ENCODE results near the gene LHPP. TPM values are rescaled to one million over a fixed set of nuclear protein-coding genes. Genes with fewer than 3 reads are reported as not detected.
A peak's percentile ranks its signal among the peaks of the same experiment; 100 is the strongest.

LHPP gene, protein sequence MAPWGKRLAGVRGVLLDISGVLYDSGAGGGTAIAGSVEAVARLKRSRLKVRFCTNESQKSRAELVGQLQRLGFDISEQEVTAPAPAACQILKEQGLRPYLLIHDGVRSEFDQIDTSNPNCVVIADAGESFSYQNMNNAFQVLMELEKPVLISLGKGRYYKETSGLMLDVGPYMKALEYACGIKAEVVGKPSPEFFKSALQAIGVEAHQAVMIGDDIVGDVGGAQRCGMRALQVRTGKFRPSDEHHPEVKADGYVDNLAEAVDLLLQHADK
- polyA plus RNA-seq (2013, experiment 1 of 2), result 11.3 TPM
- polyA plus RNA-seq (2013, experiment 2 of 2), result 11.0 TPM

- H3K18ac ChIP-seq (ENCODE audit: low read depth in 1 of 2, low read length in 2 of 2), result peak within 1 kb of the TSS; percentile 95 to 100
- H3K9me3 ChIP-seq (ENCODE audit: control insufficient read depth, low read length), result no peaks in the 10 kb centered on the region
- peak within 1 kb of the TSS in 1 of 2 experiments; percentile 97 for H3K14ac ChIP-seq (ENCODE audit: low read length in 2 of 2)
- peak within 1 kb of the TSS; percentile 96 for H2BK120ac ChIP-seq (ENCODE audit: low read depth, low read length)
- 6% methylated on average over 73 of the region's 81 CpGs for WGBS
- H2AK5ac ChIP-seq (ENCODE audit: low read length, severe bottlenecking), result no peak within 1 kb of the TSS
- peak within 1 kb of the TSS in 1 of 2 experiments; percentile 80 for H2BK12ac ChIP-seq (ENCODE audit: low read length in 2 of 2)
- H2AFZ ChIP-seq (ENCODE audit: low read depth, low read length), result peak within 1 kb of the TSS; percentile 100
- H3K4ac ChIP-seq (ENCODE audit: low read depth in 1 of 2, low read length in 2 of 2), result peak within 1 kb of the TSS in 1 of 2 experiments; percentile 96
- H3K27ac ChIP-seq (ENCODE audit: low read length, poor library complexity, severe bottlenecking), result no peak within 1 kb of the TSS
- DNase-seq, result peak; percentile 71
- H3K36me3 ChIP-seq (ENCODE audit: control insufficient read depth in 1 of 2, insufficient read depth in 2 of 2, low read depth in 1 of 2, low read length in 2 of 2), result no peaks in the 10 kb centered on the region
- H4K91ac ChIP-seq (ENCODE audit: low read length), result peak within 1 kb of the TSS; percentile 99
- peaks cover 7% of the 10 kb centered on the region for H3K4me1 ChIP-seq (ENCODE audit: control insufficient read depth, insufficient read depth, low read depth, low read length)
- H3K9ac ChIP-seq (ENCODE audit: low read length), result peak within 1 kb of the TSS; percentile 83
- H3K4me2 ChIP-seq (ENCODE audit: low read length, poor library complexity, severe bottlenecking), result peak within 1 kb of the TSS; percentile 94
- peak within 1 kb of the TSS; percentile 97 for H2BK15ac ChIP-seq (ENCODE audit: low read depth, poor library complexity, severe bottlenecking)
- H3K79me1 ChIP-seq (replicated peaks; ENCODE audit: low read length, poor library complexity, severe bottlenecking), result peaks cover 12% of the 10 kb centered on the region
- peak within 1 kb of the TSS; percentile 95 for H4K8ac ChIP-seq (ENCODE audit: low read length)
- H2BK5ac ChIP-seq (ENCODE audit: low read depth, low read length, poor library complexity, severe bottlenecking), result peak within 1 kb of the TSS; percentile 69
- peak within 1 kb of the TSS; percentile 93 to 99 for H3K4me3 ChIP-seq (ENCODE audit: insufficient read depth in 1 of 2, low read depth in 1 of 2, low read length in 2 of 2)
- H3K23ac ChIP-seq (ENCODE audit: low read length in 2 of 2), result no peak within 1 kb of the TSS
- peaks cover 0 to 10% of the 10 kb centered on the region in 2 experiments for H3K27me3 ChIP-seq (ENCODE audit: control insufficient read depth in 1 of 2, insufficient read depth in 1 of 2, low read length in 2 of 2)
Measured at GRCh38 chr10:124461642-124462347, at the start of gene LHPP. Gene LHPP (plus strand): TSS chr10:124461823. CDS start chr10:124461863, 40 bp downstream.

DNA sequence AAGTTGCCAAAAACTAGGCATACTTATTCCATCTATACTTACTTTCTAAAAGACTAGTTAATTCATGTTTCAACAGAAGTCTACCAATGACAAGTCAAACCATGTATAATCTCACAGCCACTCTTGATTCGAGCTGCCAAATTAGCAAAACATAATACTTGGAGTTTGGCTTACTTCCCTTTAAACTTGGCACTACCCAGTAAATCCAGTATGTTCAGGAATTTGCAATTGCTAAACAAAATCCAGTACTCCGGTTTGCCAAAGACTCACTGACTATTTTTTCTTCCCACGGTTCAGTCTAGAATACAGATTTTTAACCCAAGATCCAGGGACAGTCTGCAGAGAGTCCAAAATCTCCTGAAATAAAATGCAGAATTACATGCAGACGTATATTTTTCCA lies 47.5 kb upstream of the LHPP start:
- no peak overlapping the region for H2BK5ac ChIP-seq (ENCODE audit: low read depth, low read length, poor library complexity, severe bottlenecking)
- 93% methylated on average over 4 of the region's 4 CpGs for WGBS

DNA sequence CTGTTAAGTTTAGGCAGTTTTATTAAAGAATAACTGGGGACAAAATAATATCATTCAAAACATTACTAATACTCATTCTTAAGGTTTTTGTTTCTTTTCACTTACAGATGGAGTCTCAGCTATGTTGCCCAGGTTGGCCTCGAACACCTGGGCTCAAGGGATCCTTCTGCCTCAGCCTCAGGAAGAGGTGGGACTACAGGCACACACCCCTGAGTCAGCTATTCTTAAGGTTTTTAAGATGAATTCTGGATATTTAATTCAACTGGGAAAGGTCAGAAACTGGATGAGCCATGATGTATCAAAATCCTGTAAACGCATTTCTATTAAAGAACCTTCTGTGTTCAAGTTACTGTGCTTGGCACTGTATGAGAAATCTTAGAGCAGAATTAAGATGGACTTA lies 46.4 kb upstream of the LHPP start:
- Histone ChIP-seq H2BK120ac (ENCODE audit: low read depth, low read length) (no peak overlapping the region), H4K8ac (ENCODE audit: low read length) (no peak overlapping the region), H3K27ac (ENCODE audit: low read length, poor library complexity, severe bottlenecking) (no peak overlapping the region), H2BK5ac (ENCODE audit: low read depth, low read length, poor library complexity, severe bottlenecking) (no peak overlapping the region), H3K36me3 (ENCODE audit: control insufficient read depth in 1 of 2, insufficient read depth in 2 of 2, low read depth in 1 of 2, low read length in 2 of 2) (peaks cover 6 to 19% of the 10 kb centered on the region in 2 experiments), H3K27me3 (ENCODE audit: control insufficient read depth in 1 of 2, insufficient read depth in 1 of 2, low read length in 2 of 2) (peaks cover under 1 to 3% of the 10 kb centered on the region in 2 experiments), H4K91ac (ENCODE audit: low read length) (no peak overlapping the region), H2BK12ac (ENCODE audit: low read length in 2 of 2) (no peak overlapping the region), H3K4ac (ENCODE audit: low read depth in 1 of 2, low read length in 2 of 2) (no peak overlapping the region), H3K4me3 (ENCODE audit: insufficient read depth in 1 of 2, low read depth in 1 of 2, low read length in 2 of 2) (peak overlapping the region in 1 of 2 experiments; percentile 30), H3K79me1 (replicated peaks; ENCODE audit: low read length, poor library complexity, severe bottlenecking) (peaks cover 7% of the 10 kb centered on the region), H3K23ac (ENCODE audit: low read length in 2 of 2) (no peak overlapping the region), H2BK15ac (ENCODE audit: low read depth, poor library complexity, severe bottlenecking) (no peak overlapping the region), H3K18ac (ENCODE audit: low read depth in 1 of 2, low read length in 2 of 2) (no peak overlapping the region), H2AK5ac (ENCODE audit: low read length, severe bottlenecking) (no peak overlapping the region), H3K9me3 (ENCODE audit: control insufficient read depth, low read length) (no peaks in the 10 kb centered on the region), H2AFZ (ENCODE audit: low read depth, low read length) (no peak overlapping the region), H3K4me1 (ENCODE audit: control insufficient read depth, insufficient read depth, low read depth, low read length) (peaks cover 3% of the 10 kb centered on the region), H3K4me2 (ENCODE audit: low read length, poor library complexity, severe bottlenecking) (no peak overlapping the region), H3K14ac (ENCODE audit: low read length in 2 of 2) (no peak overlapping the region), H3K9ac (ENCODE audit: low read length) (peak overlapping the region; percentile 10)
- no peak for DNase-seq
- 90% methylated on average over 1 of the region's 2 CpGs for WGBS

More for the DNA sequence above, 47.5 kb upstream of the LHPP start:
- no peak overlapping the region for H2BK12ac ChIP-seq (ENCODE audit: low read length in 2 of 2)
- no peaks in the 10 kb centered on the region for H3K9me3 ChIP-seq (ENCODE audit: control insufficient read depth, low read length)
- no peak overlapping the region for H3K18ac ChIP-seq (ENCODE audit: low read depth in 1 of 2, low read length in 2 of 2)
- no peak overlapping the region for H2BK120ac ChIP-seq (ENCODE audit: low read depth, low read length)
- H3K27ac ChIP-seq (ENCODE audit: low read length, poor library complexity, severe bottlenecking), result no peak overlapping the region
- no peak overlapping the region for H2AFZ ChIP-seq (ENCODE audit: low read depth, low read length)
- no peaks in the 10 kb centered on the region for H3K27me3 ChIP-seq (ENCODE audit: control insufficient read depth in 1 of 2, insufficient read depth in 1 of 2, low read length in 2 of 2)
- H2BK15ac ChIP-seq (ENCODE audit: low read depth, poor library complexity, severe bottlenecking), result no peak overlapping the region
- no peak for DNase-seq
- H2AK5ac ChIP-seq (ENCODE audit: low read length, severe bottlenecking), result no peak overlapping the region
- H3K4me1 ChIP-seq (ENCODE audit: control insufficient read depth, insufficient read depth, low read depth, low read length), result peaks cover under 1% of the 10 kb centered on the region
- H3K79me1 ChIP-seq (replicated peaks; ENCODE audit: low read length, poor library complexity, severe bottlenecking), result peaks cover 7% of the 10 kb centered on the region
- H3K23ac ChIP-seq (ENCODE audit: low read length in 2 of 2), result no peak overlapping the region
- H3K4ac ChIP-seq (ENCODE audit: low read depth in 1 of 2, low read length in 2 of 2), result no peak overlapping the region
- no peak overlapping the region for H3K14ac ChIP-seq (ENCODE audit: low read length in 2 of 2)
- peaks cover 9 to 30% of the 10 kb centered on the region in 2 experiments for H3K36me3 ChIP-seq (ENCODE audit: control insufficient read depth in 1 of 2, insufficient read depth in 2 of 2, low read depth in 1 of 2, low read length in 2 of 2)
- no peak overlapping the region for H4K91ac ChIP-seq (ENCODE audit: low read length)
- no peak overlapping the region for H3K9ac ChIP-seq (ENCODE audit: low read length)
- no peak overlapping the region for H3K4me3 ChIP-seq (ENCODE audit: insufficient read depth in 1 of 2, low read depth in 1 of 2, low read length in 2 of 2)
- H4K8ac ChIP-seq (ENCODE audit: low read length), result no peak overlapping the region
- H3K4me2 ChIP-seq (ENCODE audit: low read length, poor library complexity, severe bottlenecking), result no peak overlapping the region

DNA sequence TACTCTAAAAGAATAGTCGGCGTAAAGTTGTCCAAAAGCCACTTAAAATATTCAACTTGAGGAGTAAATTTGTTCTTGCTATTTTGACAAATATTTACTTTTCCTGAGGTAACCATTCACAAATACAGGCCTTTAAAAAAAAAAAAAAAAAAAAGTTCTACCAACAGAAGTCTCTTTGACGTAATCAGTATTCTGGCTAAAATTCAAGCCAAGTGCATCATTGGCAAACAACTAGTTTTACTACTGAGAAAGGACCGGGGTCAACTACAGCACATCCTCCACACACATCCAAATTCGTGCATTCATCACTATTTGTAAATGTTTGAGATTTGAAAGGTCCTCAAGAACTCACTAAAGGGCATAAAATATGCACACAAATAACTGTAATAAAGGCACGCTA lies 44.9 kb upstream of the LHPP start:
- no peak for DNase-seq
- WGBS, result 100% methylated on average over 4 of the region's 6 CpGs
- Histone ChIP-seq H2BK120ac (ENCODE audit: low read depth, low read length) (no peak overlapping the region), H2BK12ac (ENCODE audit: low read length in 2 of 2) (no peak overlapping the region), H3K9me3 (ENCODE audit: control insufficient read depth, low read length) (no peaks in the 10 kb centered on the region), H3K18ac (ENCODE audit: low read depth in 1 of 2, low read length in 2 of 2) (no peak overlapping the region), H4K8ac (ENCODE audit: low read length) (no peak overlapping the region), H3K4me3 (ENCODE audit: insufficient read depth in 1 of 2, low read depth in 1 of 2, low read length in 2 of 2) (peak overlapping the region in 1 of 2 experiments; percentile 89), H3K27me3 (ENCODE audit: control insufficient read depth in 1 of 2, insufficient read depth in 1 of 2, low read length in 2 of 2) (peaks cover 8 to 19% of the 10 kb centered on the region in 2 experiments), H2AK5ac (ENCODE audit: low read length, severe bottlenecking) (no peak overlapping the region), H2AFZ (ENCODE audit: low read depth, low read length) (no peak overlapping the region), H3K4me2 (ENCODE audit: low read length, poor library complexity, severe bottlenecking) (no peak overlapping the region), H3K36me3 (ENCODE audit: control insufficient read depth in 1 of 2, insufficient read depth in 2 of 2, low read depth in 1 of 2, low read length in 2 of 2) (peaks cover 0 to 6% of the 10 kb centered on the region in 2 experiments), H3K14ac (ENCODE audit: low read length in 2 of 2) (no peak overlapping the region), H3K27ac (ENCODE audit: low read length, poor library complexity, severe bottlenecking) (no peak overlapping the region), H3K23ac (ENCODE audit: low read length in 2 of 2) (no peak overlapping the region), H3K4me1 (ENCODE audit: control insufficient read depth, insufficient read depth, low read depth, low read length) (peaks cover 3% of the 10 kb centered on the region), H3K4ac (ENCODE audit: low read depth in 1 of 2, low read length in 2 of 2) (no peak overlapping the region), H3K79me1 (replicated peaks; ENCODE audit: low read length, poor library complexity, severe bottlenecking) (peaks cover 5% of the 10 kb centered on the region), H4K91ac (ENCODE audit: low read length) (no peak overlapping the region), H2BK15ac (ENCODE audit: low read depth, poor library complexity, severe bottlenecking) (no peak overlapping the region), H2BK5ac (ENCODE audit: low read depth, low read length, poor library complexity, severe bottlenecking) (no peak overlapping the region), H3K9ac (ENCODE audit: low read length) (peak overlapping the region; percentile 92)
